Measurements from ENCODE around the gene RNF31. TPM values are rescaled to one million over a fixed set of nuclear protein-coding genes. Genes with fewer than 3 reads are reported as not detected.

The RNF31 gene
- total RNA-seq, 1 experiment from 2014 or later: 77.6 TPM

DNA sequence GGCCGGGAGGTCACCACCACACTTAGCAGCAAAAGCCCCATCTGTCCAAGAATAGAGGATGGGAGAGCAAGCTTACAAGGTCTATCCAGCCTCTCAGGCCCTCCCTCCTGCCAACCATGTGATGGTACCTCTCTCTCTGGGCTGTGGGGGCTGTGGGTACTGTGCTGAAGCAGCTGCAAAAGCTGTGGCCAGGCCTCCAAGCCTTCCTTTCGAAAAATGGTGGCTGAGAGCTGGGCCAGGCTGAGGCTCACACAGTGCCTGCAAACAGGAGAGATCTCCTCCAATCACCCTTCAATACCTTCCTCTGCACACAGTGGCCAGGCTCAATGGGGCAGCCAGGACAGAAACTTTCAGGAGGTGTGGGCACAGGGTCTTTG, 40.2 kb downstream of the RNF31 start:
- no peak for DNase-seq
- Histone ChIP-seq H3K4me1 (no peaks in the 10 kb centered on the region), H3K4me3 (ENCODE audit: low read depth, low read length) (peak overlapping the region; percentile 63), H3K27me3 (replicated peaks; ENCODE audit: control insufficient read depth, insufficient read depth, low read length) (no peaks in the 10 kb centered on the region), H3K9me3 (no peaks in the 10 kb centered on the region), H3K36me3 (ENCODE audit: control insufficient read depth, insufficient read depth, low read length) (peaks cover 3% of the 10 kb centered on the region)
- H3K36me3 Mint-ChIP-seq (ENCODE audit: insufficient read depth, unreplicated experiment): peaks cover 69% of the 10 kb centered on the region
- POLR2A ChIA-PET: no interaction called here
- TF ChIP-seq, protein P1, sequence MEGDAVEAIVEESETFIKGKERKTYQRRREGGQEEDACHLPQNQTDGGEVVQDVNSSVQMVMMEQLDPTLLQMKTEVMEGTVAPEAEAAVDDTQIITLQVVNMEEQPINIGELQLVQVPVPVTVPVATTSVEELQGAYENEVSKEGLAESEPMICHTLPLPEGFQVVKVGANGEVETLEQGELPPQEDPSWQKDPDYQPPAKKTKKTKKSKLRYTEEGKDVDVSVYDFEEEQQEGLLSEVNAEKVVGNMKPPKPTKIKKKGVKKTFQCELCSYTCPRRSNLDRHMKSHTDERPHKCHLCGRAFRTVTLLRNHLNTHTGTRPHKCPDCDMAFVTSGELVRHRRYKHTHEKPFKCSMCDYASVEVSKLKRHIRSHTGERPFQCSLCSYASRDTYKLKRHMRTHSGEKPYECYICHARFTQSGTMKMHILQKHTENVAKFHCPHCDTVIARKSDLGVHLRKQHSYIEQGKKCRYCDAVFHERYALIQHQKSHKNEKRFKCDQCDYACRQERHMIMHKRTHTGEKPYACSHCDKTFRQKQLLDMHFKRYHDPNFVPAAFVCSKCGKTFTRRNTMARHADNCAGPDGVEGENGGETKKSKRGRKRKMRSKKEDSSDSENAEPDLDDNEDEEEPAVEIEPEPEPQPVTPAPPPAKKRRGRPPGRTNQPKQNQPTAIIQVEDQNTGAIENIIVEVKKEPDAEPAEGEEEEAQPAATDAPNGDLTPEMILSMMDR (IDR thresholded peaks at IDR 0.05; ENCODE audit: insufficient read depth in 1 of 2, low read depth in 1 of 2, low read length in 1 of 2, severe bottlenecking in 1 of 2, unreplicated experiment in 1 of 2): no peak
- H3K4me1 Mint-ChIP-seq (ENCODE audit: low read depth, unreplicated experiment): peaks cover 14% of the 10 kb centered on the region
- H3K9me3 Mint-ChIP-seq (ENCODE audit: unreplicated experiment): no peaks in the 10 kb centered on the region
- no peaks in the 10 kb centered on the region for H3K27me3 Mint-ChIP-seq (ENCODE audit: insufficient read depth, unreplicated experiment)
- intact Hi-C loops (cut with micrococcal nuclease; ENCODE audit: unreplicated experiment): no loop called here
- peak overlapping the region; percentile 92 for H3K4me3 Mint-ChIP-seq (ENCODE audit: unreplicated experiment)
- no TSS peak for BruUV-seq (replicated peaks)
- CTCF ChIA-PET: interaction anchor here (0.6 kb wide), 1 partner anchor 26 kb away, joined by 3 read pairs; the partner anchor contains the start of gene IRF9
- no peak overlapping the region for H3K27ac Mint-ChIP-seq (ENCODE audit: unreplicated experiment)

- BruUV-seq (replicated peaks): no TSS peak
- TF ChIP-seq, protein P1 (IDR thresholded peaks at IDR 0.05; ENCODE audit: insufficient read depth in 1 of 2, low read depth in 1 of 2, low read length in 1 of 2, severe bottlenecking in 1 of 2, unreplicated experiment in 1 of 2): no peak
- intact Hi-C loops (cut with micrococcal nuclease; ENCODE audit: unreplicated experiment): loop anchor here (1.0 to 2.0 kb wide), 3 partner anchors 27 to 74 kb away; partner anchors contain the start of genes DCAF11, IRF9, NRL and PSME2
- ChIA-PET CTCF (interaction anchor here (0.5 kb wide), 1 partner anchor 86 kb away, joined by 9 read pairs; no protein-coding TSS in a partner anchor), POLR2A (interaction anchor here (1.0 to 1.6 kb wide), 6 partner anchors 42 to 253 kb away, joined by 4 to 6 read pairs (median 5); partner anchors contain the start of genes DCAF11, EMC9, NRL and PCK2)
- DNase-seq: peak; percentile 96 to 98
- Histone ChIP-seq H3K36me3 (ENCODE audit: control insufficient read depth, insufficient read depth, low read length) (peaks cover 3% of the 10 kb centered on the region), H3K4me3 (ENCODE audit: low read depth, low read length) (peak within 1 kb of the TSS; percentile 63), H3K27me3 (replicated peaks; ENCODE audit: control insufficient read depth, insufficient read depth, low read length) (no peaks in the 10 kb centered on the region), H3K4me1 (no peaks in the 10 kb centered on the region), H3K9me3 (no peaks in the 10 kb centered on the region)
- H3K27ac Mint-ChIP-seq (ENCODE audit: unreplicated experiment): peak within 1 kb of the TSS; percentile 94
- H3K4me1 Mint-ChIP-seq (ENCODE audit: low read depth, unreplicated experiment): peaks cover 14% of the 10 kb centered on the region
- peak within 1 kb of the TSS; percentile 92 for H3K4me3 Mint-ChIP-seq (ENCODE audit: unreplicated experiment)
- no peaks in the 10 kb centered on the region for H3K9me3 Mint-ChIP-seq (ENCODE audit: unreplicated experiment)
- H3K36me3 Mint-ChIP-seq (ENCODE audit: insufficient read depth, unreplicated experiment): peaks cover 66% of the 10 kb centered on the region
- no peaks in the 10 kb centered on the region for H3K27me3 Mint-ChIP-seq (ENCODE audit: insufficient read depth, unreplicated experiment)
Measured at GRCh38 chr14:24188251-24189058, 41.2 kb downstream of the RNF31 start, which contains the start of gene IPO4. TSS of gene IPO4 (minus strand) at chr14:24188816. CDS start at chr14:24188787, 29 bp downstream.

DNA sequence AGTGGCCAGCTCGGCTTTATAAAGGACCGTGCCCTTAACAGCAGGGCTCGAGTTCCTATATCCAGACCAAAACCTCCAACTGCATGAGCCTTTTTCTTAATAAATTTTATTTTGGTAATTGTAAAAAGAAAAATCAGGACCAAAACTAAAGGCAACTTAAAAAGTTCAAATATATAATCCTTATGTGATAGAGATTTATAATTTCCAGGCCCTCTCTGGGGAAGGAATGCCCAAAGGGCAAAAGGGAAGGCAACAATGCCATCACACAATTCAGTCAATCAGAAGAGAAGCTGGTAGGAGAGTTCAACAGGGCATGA, 41.7 kb downstream of the RNF31 start:
- no peaks in the 10 kb centered on the region for H3K4me1 ChIP-seq
- intact Hi-C loops (cut with micrococcal nuclease; ENCODE audit: unreplicated experiment): loop anchor here (2.0 kb wide), 1 partner anchor 74 kb away; the partner anchor contains the start of genes DCAF11 and NRL
- no peaks in the 10 kb centered on the region for H3K9me3 ChIP-seq
- Mint-ChIP-seq H3K4me1 (ENCODE audit: low read depth, unreplicated experiment) (peaks cover 14% of the 10 kb centered on the region), H3K27me3 (ENCODE audit: insufficient read depth, unreplicated experiment) (no peaks in the 10 kb centered on the region), H3K36me3 (ENCODE audit: insufficient read depth, unreplicated experiment) (peaks cover 66% of the 10 kb centered on the region), H3K27ac (ENCODE audit: unreplicated experiment) (peak overlapping the region; percentile 94), H3K9me3 (ENCODE audit: unreplicated experiment) (no peaks in the 10 kb centered on the region), H3K4me3 (ENCODE audit: unreplicated experiment) (peak overlapping the region; percentile 92)
- H3K4me3 ChIP-seq (ENCODE audit: low read depth, low read length): peak overlapping the region; percentile 63
- BruUV-seq (replicated peaks): TSS peak; percentile 64
- H3K36me3 ChIP-seq (ENCODE audit: control insufficient read depth, insufficient read depth, low read length): peaks cover 3% of the 10 kb centered on the region
- DNase-seq: no peak
- POLR2A ChIA-PET: interaction anchor here (1.0 to 1.6 kb wide), 6 partner anchors 42 to 253 kb away, joined by 4 to 6 read pairs (median 5); partner anchors contain the start of genes DCAF11, EMC9, NRL and PCK2
- CTCF ChIA-PET: interaction anchor here (0.5 kb wide), 1 partner anchor 85 kb away, joined by 9 read pairs; no protein-coding TSS in a partner anchor
- TF ChIP-seq, protein P1 (IDR thresholded peaks at IDR 0.05; ENCODE audit: insufficient read depth in 1 of 2, low read depth in 1 of 2, low read length in 1 of 2, severe bottlenecking in 1 of 2, unreplicated experiment in 1 of 2): no peak
- no peaks in the 10 kb centered on the region for H3K27me3 ChIP-seq (replicated peaks; ENCODE audit: control insufficient read depth, insufficient read depth, low read length)

Data from Caco-2 (cell line).